ENCODE measurements around the gene MRPS11. TPM values are rescaled to one million over a fixed set of nuclear protein-coding genes. Genes with fewer than 3 reads are reported as not detected.

Gene MRPS11
- total and polyA plus RNA-seq, 3 donors from 2014 or later: 33.2 to 82.4 (median 33.9) TPM

DNA sequence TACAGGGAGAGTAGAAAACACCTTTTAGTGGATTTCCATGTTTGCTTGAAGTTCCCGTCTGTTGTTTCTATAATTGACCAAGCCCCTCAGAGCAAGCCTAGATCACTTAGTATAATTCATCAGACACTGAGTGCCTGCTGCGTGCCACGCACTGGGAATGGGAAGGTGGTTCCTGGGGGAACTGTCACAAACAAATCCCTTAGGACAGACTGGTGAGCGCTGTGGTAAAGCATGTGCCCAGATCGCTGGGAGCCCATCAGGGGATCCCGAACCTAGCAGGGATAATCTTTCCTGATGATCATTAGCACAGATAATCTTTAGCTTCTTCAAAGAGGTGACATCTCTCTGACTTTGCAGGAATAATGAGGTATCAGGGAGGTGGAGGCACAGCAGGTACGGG is 9.6 kb downstream of the MRPS11 start:
- H3K4me1 ChIP-seq: no peaks in the 10 kb centered on the region
- H3K4me3 ChIP-seq: no peak overlapping the region
- H3K27me3 ChIP-seq: no peaks in the 10 kb centered on the region
- H3K27ac ChIP-seq: no peak overlapping the region
- H3K9me3 ChIP-seq: no peaks in the 10 kb centered on the region
- no peaks in the 10 kb centered on the region for H3K36me3 ChIP-seq (ENCODE audit: low read depth, missing control alignments)
- no peak for DNase-seq
- intact Hi-C loops (cut with DNase I; ENCODE audit: low total_unique reads): loop anchor here (10.0 kb wide), 2 partner anchors 138 to 608 kb away; partner anchors contain the start of gene ABHD2
- 85 to 88% methylated on average over 7 of the region's 7 CpGs for WGBS, 2 donors
- no peak for TF ChIP-seq POLR2A (IDR thresholded peaks at IDR 0.05)
- TF ChIP-seq, protein P1, sequence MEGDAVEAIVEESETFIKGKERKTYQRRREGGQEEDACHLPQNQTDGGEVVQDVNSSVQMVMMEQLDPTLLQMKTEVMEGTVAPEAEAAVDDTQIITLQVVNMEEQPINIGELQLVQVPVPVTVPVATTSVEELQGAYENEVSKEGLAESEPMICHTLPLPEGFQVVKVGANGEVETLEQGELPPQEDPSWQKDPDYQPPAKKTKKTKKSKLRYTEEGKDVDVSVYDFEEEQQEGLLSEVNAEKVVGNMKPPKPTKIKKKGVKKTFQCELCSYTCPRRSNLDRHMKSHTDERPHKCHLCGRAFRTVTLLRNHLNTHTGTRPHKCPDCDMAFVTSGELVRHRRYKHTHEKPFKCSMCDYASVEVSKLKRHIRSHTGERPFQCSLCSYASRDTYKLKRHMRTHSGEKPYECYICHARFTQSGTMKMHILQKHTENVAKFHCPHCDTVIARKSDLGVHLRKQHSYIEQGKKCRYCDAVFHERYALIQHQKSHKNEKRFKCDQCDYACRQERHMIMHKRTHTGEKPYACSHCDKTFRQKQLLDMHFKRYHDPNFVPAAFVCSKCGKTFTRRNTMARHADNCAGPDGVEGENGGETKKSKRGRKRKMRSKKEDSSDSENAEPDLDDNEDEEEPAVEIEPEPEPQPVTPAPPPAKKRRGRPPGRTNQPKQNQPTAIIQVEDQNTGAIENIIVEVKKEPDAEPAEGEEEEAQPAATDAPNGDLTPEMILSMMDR (IDR thresholded peaks at IDR 0.05): no peak

DNA sequence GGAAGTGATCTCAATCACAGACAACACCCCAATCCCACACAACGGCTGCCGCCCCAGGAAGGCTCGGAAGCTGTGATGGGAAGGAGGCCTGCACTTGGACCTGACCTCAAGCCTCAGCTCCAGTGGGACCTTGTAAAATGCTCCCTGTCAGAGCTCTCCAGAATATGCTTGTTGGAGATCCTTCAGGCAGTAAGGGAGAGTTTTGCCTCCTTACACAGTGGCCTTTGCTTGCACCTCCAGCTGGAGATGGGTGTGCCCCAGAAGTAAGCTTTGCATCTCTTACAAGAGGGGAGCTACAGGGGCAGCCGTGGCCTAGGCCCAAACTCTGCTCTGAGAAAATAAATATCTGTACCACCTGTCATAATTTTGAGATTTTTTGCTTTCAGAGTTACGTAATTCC is 10.4 kb downstream of the MRPS11 start:
- Histone ChIP-seq H3K27ac (no peak overlapping the region), H3K36me3 (ENCODE audit: low read depth, missing control alignments) (no peaks in the 10 kb centered on the region), H3K27me3 (no peaks in the 10 kb centered on the region), H3K4me3 (no peak overlapping the region), H3K4me1 (no peaks in the 10 kb centered on the region), H3K9me3 (no peaks in the 10 kb centered on the region)
- TF ChIP-seq, protein P1 (IDR thresholded peaks at IDR 0.05): no peak
- no peak for TF ChIP-seq POLR2A (IDR thresholded peaks at IDR 0.05)
- no peak for DNase-seq
- intact Hi-C loops (cut with DNase I; ENCODE audit: low total_unique reads): loop anchor here (10.0 kb wide), 2 partner anchors 137 to 607 kb away; partner anchors contain the start of gene ABHD2
- WGBS, 2 donors: 86 to 87% methylated on average over 5 of the region's 5 CpGs

DNA sequence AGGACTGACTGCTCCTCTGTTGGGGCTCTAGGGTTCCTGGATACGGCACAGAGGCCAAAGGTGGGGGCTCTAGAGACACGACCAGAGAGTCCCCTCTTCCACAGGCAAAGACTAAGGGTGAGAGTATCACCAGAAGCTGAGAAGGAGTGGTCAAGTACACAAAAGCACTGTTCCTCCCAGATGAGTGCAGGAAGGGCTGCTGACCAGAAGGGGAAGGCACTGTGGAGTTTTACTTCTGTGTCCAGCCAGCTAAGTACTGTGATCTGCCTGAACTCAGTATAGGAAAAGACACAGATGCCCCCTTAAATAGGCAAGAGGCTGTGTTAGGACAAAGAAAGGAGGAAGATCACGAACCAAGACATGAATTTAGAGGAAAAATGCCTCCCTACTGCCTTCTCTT is 11.7 kb downstream of the MRPS11 start:
- no peaks in the 10 kb centered on the region for H3K4me1 ChIP-seq
- no peak for DNase-seq
- H3K27me3 ChIP-seq: no peaks in the 10 kb centered on the region
- TF ChIP-seq, protein P1 (IDR thresholded peaks at IDR 0.05): no peak
- TF ChIP-seq POLR2A (IDR thresholded peaks at IDR 0.05): no peak
- H3K4me3 ChIP-seq: no peak overlapping the region
- intact Hi-C loops (cut with DNase I; ENCODE audit: low total_unique reads): loop anchor here (10.0 kb wide), 2 partner anchors 136 to 606 kb away; partner anchors contain the start of gene ABHD2
- no peak overlapping the region for H3K27ac ChIP-seq
- H3K36me3 ChIP-seq (ENCODE audit: low read depth, missing control alignments): no peaks in the 10 kb centered on the region
- H3K9me3 ChIP-seq: no peaks in the 10 kb centered on the region
- WGBS, 2 donors: 84 to 86% methylated on average over 3 of the region's 3 CpGs

DNA sequence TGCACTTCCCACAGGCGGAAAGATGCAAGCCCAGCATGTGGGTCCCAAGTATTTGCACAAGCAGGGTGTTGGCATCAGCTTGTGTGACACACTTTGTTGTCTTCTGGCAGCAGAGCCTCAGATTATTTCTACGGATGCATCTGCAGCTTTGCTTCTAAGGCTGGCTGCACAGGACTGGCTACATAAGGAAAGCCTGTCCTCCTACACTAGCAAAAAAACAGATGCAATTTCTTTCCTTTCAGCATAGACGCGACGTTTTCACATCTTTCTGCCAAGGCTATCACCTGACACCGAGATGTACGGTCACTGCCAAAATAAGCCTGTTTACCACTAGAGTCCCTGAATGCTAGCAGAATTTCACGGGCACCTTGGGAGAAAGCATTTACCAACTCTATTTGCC is 13.5 kb downstream of the MRPS11 start:
- no peaks in the 10 kb centered on the region for H3K27me3 ChIP-seq
- TF ChIP-seq, protein P1 (IDR thresholded peaks at IDR 0.05): no peak
- TF ChIP-seq POLR2A (IDR thresholded peaks at IDR 0.05): no peak
- no peak overlapping the region for H3K27ac ChIP-seq
- no peak for DNase-seq
- H3K4me1 ChIP-seq: no peaks in the 10 kb centered on the region
- no peaks in the 10 kb centered on the region for H3K36me3 ChIP-seq (ENCODE audit: low read depth, missing control alignments)
- H3K9me3 ChIP-seq: no peaks in the 10 kb centered on the region
- H3K4me3 ChIP-seq: no peak overlapping the region
- 51 to 67% methylated on average over 8 of the region's 8 CpGs for WGBS, 2 donors
- intact Hi-C loops (cut with DNase I; ENCODE audit: low total_unique reads): no loop called here

DNA sequence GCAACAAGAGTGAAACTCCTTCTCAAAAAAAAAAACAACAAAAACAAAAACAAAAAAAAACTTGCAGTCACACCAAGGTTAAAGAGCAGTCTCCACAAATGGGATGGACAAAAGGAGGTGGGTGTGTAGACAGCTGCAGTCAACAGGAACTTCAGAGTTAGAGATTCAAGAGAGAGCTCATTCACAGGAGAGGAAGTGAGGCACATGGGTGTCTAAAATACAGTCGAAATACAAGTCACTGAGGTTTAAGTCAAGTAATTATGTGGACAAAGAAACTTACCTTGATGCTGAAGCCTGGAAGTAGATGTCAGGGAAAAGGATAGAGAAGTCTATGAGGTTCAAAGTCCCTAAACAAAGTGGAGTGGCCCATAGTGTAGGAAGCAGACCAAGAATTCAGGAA is 14.8 kb downstream of the MRPS11 start:
- no peak for DNase-seq
- intact Hi-C loops (cut with DNase I; ENCODE audit: low total_unique reads): no loop called here
- Histone ChIP-seq H3K4me3 (no peak overlapping the region), H3K4me1 (no peaks in the 10 kb centered on the region), H3K9me3 (no peaks in the 10 kb centered on the region), H3K27me3 (no peaks in the 10 kb centered on the region), H3K36me3 (ENCODE audit: low read depth, missing control alignments) (no peaks in the 10 kb centered on the region), H3K27ac (no peak overlapping the region)
- 67 to 70% methylated on average over 1 of the region's 1 CpG for WGBS, 2 donors
- no peak for TF ChIP-seq POLR2A (IDR thresholded peaks at IDR 0.05)
- TF ChIP-seq, protein P1 (IDR thresholded peaks at IDR 0.05): no peak
